HG02885 (cell line): ENCODE results near the gene CFAP91.
"Not testable (repeated sequence)": the region's sequence is repeated elsewhere in the genome, so short reads cannot be mapped to it uniquely, and the experiment has no call there.

Experiments used
- ATAC-seq: cut with Tn5 transposase; IDR thresholded peaks from one replicate; pipeline ENCODE4 v1.9.1; 2021; ENCODE audit warnings: mild to moderate bottlenecking; ENCODE audit not compliant: unreplicated experiment, poor library complexity

Gene CFAP91

GRCh38 chr3:119676771-119677640 lies 25.8 kb upstream of the CFAP91 start, which contains the start of gene COX17:
Gene COX17, minus strand, starts transcription at chr3:119677406. Its CDS starts 96 bp downstream, at chr3:119677310.
- peak; percentile 87 for ATAC-seq

DNA sequence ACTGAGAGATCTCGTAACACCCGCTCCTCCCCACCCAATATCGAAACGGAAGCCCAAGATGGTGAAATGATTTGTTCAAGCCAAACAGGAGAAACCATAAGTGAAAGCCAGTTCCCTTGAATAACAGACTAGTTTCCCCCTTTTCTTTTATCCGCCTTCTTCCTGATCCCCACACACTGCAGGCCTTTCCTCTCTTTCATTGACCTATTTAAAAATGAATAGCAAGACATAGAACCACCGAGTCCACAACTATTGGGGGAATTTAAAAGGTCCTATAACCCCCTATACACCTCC lies 25.2 kb upstream of the CFAP91 start:
- ATAC-seq: no peak

DNA sequence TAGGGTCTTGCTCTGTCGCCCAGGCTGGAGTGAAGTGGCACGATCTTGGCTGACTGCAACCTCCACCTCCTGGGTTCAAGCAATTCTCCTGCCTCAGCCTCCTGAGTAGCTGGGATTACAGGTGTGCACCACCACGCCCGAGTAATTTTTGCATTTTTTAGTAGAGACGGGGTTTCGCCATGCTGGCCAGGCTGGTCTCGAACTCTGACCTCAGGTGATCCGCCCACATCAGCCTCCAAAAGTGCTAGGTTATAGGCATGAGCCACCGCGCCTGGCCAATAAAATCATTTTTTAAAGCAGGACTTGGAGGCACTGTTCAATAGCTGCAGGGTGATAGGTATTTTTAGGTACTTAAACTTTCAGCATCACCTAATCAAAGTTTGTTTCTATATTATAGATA lies 24.6 kb upstream of the CFAP91 start:
- not testable (repeated sequence) for ATAC-seq

GRCh38 chr3:119679874-119680273 lies 22.9 kb upstream of the CFAP91 start:
- no peak for ATAC-seq

DNA sequence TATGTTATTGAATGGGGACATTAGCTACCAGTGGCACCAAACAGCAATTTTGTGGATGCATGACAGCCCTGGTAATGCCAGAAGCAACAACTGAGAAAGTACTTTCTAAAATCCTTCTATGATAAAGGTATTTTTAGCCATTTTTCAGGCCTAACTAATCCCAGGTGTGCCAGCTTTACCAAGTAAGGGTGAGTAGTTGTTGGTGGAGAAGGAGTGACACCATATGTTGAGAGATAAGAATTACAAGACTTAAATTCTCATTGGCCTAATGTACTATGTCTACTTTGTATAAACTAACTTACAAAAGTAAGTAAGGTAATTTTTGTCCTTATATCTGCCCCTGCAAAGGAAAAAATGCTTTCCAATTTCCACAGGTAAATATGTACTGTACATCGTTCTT lies 21.5 kb upstream of the CFAP91 start:
- ATAC-seq: no peak

DNA sequence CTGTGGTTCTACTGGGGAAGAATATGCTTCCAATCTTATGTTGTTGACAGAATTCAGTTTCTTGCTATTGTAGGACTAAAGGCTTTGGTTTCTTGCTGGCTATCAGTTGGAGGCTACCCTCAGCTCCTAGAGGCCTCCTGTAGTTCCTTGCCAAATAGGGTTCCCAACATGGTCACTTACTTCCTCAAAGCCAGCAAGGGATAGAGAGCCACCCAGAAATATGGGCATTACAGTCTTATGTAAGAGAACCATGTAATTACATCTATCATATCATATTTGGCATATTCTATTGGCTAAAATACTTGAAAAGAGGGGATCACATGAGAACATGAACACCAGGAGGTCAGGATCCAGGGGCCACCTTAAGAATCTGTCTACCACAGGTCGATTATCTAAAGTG lies 19.4 kb upstream of the CFAP91 start:
- no peak for ATAC-seq

GRCh38 chr3:119690043-119690656 lies 12.7 kb upstream of the CFAP91 start:
- ATAC-seq: no peak

DNA sequence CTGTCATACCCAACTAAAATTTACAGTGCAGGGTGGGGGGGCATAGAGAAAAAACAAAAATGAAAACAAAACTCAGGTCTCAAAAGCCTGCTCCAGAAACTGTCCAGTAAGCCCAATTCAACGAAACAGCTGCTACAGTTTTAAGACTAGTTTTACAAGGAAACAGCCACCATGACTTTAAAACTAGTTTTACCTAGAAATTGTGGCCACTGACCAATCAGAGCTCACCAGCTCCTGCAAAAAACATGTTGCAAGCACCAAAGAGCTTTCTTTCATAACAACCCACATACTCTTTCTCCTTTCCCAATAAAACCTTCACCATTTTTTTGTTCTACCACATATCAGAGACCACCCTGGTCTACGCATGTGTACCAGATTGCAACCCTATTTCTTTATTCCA lies 7.3 kb upstream of the CFAP91 start:
- no peak for ATAC-seq

GRCh38 chr3:119697394-119697793 lies 5.4 kb upstream of the CFAP91 start:
- peak; percentile 56 for ATAC-seq

DNA sequence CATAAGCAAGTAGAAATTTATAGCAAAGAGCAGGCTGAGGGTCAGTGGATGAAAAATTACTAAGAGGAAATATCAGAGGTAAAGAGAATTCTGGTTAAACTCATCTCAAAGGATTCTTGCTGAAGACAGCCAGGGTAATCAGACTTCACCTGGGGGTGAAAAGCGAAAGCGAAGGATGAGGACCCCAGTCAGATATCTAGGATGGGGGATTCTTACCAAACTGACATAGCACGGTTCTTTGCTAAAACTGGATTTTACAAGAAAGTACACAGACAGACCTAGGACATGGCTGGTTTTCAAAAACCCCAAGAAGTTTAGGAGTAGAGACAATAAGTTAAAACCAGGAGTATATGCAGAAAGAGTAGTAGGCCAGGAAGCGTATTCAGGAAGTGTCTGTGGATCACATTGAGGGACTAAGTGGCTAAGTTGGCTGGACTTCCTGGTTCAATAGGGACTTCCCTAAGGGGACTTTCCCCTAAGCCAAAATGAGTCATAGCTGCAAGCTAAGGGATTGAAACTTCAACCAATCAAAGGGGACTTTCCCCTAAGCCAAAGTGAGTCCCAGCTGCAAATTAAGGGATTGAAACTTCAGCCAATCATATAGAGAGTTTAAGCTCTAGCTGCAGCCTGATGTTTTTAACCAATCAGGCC lies 2.4 kb upstream of the CFAP91 start:
- ATAC-seq: peak; percentile 36

GRCh38 chr3:119700920-119701734 lies 1.7 kb upstream of the CFAP91 start:
- peak; percentile 3 for ATAC-seq

GRCh38 chr3:119703820-119704531 lies 1.2 kb downstream of the CFAP91 start:
- ATAC-seq: no peak

DNA sequence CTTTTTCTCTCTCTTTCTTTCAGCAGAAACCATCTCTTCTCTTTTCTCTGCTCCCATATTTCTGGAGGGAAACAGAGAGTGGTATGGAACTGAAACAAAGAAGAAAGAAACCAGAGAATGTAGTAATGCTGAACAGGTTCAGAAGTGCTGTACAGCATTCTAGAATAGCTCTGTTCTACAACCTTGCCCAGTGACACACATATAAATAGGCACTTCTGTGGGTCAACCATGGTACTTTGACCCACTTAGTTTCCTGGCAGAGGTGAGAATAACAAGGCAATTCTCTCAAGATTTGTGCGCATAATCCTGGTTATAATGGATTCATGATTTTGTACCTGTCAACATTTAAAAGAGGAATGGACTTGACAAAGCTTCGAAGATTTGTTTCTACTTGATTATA lies 12.3 kb downstream of the CFAP91 start:
- no peak for ATAC-seq

GRCh38 chr3:119716998-119717397 lies 14.2 kb downstream of the CFAP91 start:
- no peak for ATAC-seq

- ATAC-seq: no peak
Observed at GRCh38 chr3:119717520-119717919, 14.7 kb downstream of the CFAP91 start.

DNA sequence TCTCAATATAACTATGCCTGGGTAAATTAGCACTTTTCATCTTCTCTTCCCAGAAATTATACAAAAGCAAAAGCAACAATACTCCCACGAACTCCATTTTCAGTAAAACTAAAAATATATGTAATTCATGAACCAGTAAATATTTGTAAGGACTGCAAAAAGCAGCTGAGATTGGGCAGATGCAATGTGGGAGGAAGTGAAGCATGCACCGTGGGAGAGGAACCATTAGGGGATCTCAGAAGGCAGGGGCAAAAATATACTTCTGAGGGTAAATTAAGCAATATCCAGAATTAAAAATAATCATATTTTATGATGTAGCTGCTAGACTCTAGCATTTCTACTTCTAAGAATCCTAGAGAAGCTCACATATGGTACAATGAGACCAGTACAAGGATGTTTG lies 20.2 kb downstream of the CFAP91 start:
- no peak for ATAC-seq

DNA sequence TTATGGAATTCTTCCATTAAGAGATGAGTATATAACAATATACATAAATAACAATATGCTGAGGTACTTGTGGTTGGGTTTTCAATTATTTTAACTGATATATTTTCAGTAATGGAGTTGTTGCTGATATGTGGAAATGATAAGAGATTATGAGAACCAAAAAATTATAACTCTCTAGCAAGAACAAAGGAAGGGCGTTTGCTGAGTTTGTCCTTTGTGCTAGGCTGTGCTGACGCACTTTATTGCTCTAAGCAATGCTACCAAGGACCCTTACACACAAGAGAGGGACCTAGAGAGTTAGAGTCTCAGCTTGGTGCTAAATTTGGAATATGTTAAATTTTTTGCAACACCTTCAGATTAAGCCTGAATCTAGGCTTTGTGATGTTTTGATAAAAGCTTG lies 24.1 kb downstream of the CFAP91 start:
- no peak for ATAC-seq

DNA sequence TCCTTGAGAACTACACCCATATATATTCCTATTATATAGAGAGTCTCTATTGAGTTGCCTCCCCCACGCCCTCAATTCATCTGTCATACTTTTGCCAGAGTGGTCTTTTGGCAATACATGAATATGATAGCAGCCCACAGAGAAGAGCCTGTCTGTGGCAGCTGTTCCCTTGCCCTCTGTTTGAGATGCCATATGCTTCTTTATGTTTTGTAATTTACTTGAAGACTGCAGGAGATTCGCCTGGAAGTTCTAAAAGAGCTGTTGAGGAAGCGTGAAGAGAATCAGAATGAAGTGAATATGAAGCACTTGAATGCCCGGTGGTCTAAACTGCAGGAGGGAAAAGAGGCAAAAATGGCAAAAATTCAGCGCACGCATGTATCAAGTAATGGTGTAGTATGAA lies 27.2 kb downstream of the CFAP91 start:
- ATAC-seq: no peak

DNA sequence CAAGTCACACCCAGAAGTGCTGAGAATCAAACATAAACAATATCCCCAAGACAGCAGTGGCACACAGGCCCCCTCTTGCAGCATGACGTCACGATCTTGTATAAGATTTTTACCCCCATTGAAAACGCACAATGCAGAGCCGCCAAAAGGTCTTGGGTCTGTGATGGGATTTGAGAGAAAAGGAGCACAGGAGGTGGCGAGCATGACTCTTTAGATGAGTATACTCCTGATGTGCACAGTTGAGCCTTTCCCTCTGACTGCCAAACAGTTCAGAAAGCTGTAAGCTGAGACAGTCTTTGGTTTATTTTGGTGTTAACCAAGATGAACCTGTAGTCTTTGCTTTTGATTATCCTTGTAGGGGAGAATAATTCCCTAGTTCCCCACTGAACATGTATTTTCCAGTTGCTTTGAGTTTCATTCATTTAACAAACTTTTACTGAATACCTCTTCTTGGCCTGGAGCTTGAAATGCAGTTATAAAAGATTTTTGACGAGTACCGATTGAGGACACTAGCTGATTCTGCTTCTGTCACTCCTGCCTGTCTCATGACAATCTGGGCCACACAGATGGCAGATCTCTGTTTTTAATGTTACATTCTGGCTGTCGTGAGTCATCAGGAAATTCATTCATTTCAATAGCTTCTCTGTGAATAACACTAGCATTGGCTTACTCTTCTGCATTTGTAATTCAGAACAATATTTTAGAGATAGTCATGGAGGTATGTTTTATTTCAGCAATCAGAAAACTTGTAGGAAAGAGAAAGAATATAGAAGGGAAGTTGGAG lies 28.9 kb downstream of the CFAP91 start:
- ATAC-seq: no peak
